ENCODE measurements around the gene VPS13A. TPM values are rescaled to one million over a fixed set of nuclear protein-coding genes. Genes with fewer than 3 reads are reported as not detected.

The VPS13A gene
- total RNA-seq, 4 donors from 2014 or later: 45.9 to 77.0 (median 53.5) TPM

DNA sequence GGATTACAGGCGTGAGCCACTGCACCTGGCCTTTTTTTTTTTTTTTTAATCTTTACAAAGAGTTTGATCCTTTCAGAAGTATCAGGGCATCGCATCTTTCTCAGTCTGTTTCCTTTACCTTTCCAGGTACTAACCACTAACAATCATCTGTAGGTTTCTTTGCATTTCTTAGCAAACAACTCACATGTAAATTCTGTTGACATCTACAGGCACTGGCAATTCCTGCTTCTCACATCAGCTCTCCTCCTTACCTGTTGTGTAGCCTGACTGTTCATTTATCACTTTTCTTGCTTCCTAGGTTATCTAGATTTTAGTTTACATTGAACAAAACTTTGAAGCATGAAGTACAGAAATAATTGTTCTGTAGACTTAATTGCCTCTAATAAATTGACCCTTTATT is 27.5 kb upstream of the VPS13A start:
- no peak for TF ChIP-seq POLR2A (IDR thresholded peaks at IDR 0.05)
- TF ChIP-seq, protein P1, sequence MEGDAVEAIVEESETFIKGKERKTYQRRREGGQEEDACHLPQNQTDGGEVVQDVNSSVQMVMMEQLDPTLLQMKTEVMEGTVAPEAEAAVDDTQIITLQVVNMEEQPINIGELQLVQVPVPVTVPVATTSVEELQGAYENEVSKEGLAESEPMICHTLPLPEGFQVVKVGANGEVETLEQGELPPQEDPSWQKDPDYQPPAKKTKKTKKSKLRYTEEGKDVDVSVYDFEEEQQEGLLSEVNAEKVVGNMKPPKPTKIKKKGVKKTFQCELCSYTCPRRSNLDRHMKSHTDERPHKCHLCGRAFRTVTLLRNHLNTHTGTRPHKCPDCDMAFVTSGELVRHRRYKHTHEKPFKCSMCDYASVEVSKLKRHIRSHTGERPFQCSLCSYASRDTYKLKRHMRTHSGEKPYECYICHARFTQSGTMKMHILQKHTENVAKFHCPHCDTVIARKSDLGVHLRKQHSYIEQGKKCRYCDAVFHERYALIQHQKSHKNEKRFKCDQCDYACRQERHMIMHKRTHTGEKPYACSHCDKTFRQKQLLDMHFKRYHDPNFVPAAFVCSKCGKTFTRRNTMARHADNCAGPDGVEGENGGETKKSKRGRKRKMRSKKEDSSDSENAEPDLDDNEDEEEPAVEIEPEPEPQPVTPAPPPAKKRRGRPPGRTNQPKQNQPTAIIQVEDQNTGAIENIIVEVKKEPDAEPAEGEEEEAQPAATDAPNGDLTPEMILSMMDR (IDR thresholded peaks at IDR 0.05): no peak
- DNase-seq: no peak
- intact Hi-C loops (cut with DNase I): loop anchor here (5.0 kb wide), 1 partner anchor 338 kb away; no protein-coding TSS in a partner anchor
- no peaks in the 10 kb centered on the region for H3K36me3 ChIP-seq
- WGBS, 2 donors: 47 to 64% methylated on average over 2 of the region's 2 CpGs
- H3K4me3 ChIP-seq (replicated peaks in 1 of 3): no peak overlapping the region
- no peaks in the 10 kb centered on the region for H3K4me1 ChIP-seq
- no peak overlapping the region for H3K27ac ChIP-seq
- no peaks in the 10 kb centered on the region for H3K9me3 ChIP-seq
- H3K27me3 ChIP-seq: no peaks in the 10 kb centered on the region

DNA sequence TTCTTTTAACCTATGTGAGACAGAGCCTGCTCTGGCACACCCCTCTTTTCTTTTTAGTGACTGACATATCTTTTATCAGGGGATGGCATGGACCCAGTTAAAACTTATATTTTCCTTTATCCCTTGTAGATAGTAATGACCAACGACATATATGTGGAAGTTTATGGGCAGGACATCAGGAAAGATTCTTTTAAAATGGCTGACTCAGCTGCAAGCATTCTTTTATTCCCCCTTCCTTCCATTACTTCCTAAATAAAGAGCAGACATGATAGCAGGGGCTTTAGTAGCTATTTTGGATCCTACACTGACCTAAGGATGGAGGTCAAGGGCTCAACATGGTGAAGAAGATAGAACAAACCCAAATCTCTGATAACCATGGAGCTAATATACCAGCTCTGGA is 25.0 kb upstream of the VPS13A start:
- H3K4me3 ChIP-seq (replicated peaks in 1 of 3): no peak overlapping the region
- H3K27ac ChIP-seq: no peak overlapping the region
- intact Hi-C loops (cut with DNase I): loop anchor here (5.0 kb wide), 1 partner anchor 340 kb away; no protein-coding TSS in a partner anchor
- TF ChIP-seq, protein P1 (IDR thresholded peaks at IDR 0.05): no peak
- TF ChIP-seq POLR2A (IDR thresholded peaks at IDR 0.05): no peak
- no peak for DNase-seq
- H3K4me1 ChIP-seq: no peaks in the 10 kb centered on the region
- H3K36me3 ChIP-seq: no peaks in the 10 kb centered on the region
- H3K9me3 ChIP-seq: no peaks in the 10 kb centered on the region
- WGBS, 2 donors: 57 to 64% methylated on average over 1 of the region's 1 CpG
- no peaks in the 10 kb centered on the region for H3K27me3 ChIP-seq

DNA sequence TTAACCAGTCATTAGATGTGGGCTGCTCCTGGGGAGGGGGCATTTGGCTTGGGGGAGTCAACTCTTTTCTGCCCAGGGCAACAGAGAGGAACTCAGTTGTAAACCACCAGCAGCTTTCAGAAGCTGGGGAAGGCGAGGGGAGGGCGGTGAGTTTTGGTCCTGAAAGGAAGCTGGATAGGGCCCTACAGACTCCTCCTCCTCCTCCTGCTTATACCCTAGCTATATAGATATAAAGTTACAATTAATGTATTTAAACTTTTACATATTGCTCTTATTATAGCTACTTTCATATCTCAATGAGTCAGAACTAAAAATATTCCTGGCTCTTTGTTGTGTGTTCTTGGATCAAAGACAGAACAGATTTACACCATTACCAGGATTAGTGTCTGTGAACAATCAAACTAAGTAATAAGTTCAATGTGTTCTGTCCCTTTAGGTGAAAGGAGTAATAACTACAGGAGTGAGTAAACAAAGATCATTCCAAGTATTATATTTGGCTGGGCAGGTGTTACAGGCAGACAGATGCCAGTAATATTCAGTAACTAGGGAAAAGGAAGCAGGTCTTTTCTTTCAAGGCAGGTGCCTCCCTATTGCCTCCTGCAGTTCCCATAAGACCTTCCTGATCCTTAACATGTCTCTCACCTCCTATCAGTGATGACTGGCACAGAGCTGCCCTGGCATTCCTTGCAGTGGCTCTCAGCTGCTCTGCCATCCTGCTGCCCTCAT is 20.5 kb upstream of the VPS13A start:
- intact Hi-C loops (cut with DNase I): no loop called here
- WGBS, 2 donors: 71 to 83% methylated on average over 2 of the region's 2 CpGs

DNA sequence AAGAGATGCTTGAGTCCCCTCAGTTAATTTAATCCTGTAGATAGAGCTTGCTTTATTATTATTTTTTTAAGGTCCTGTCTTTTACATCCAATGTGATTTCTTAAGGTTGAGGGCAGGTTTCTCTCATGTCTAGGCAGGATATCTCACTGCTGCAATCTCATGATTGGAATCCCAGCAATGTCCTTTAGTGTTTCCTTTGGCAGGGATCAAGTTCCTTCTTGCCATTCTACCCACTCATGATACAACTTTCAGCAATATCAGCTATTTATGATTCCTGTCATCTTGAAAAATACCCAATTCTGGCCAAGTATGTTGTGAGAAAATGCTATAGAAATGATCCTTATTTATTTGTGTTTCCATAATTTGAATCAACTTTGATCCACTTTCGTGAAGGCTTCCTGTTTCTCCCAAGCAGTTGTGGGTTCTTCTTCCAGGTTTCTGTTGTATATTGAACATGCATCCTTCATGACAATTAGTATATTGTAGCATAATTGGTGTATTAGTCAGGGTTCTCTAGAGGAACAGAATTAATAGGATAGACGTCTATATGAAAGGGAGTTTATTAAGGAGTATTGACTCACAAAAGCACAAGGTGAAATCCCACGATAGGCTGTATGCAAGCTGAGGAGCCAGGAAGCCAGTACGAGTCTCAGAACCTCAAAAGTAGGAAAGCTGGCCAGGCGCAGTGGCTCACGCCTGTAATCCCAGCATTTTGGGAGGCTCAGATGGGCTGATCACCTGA is 18.4 kb upstream of the VPS13A start:
- Histone ChIP-seq H3K27ac (no peak overlapping the region), H3K4me3 (replicated peaks in 1 of 3) (no peak overlapping the region), H3K36me3 (no peaks in the 10 kb centered on the region), H3K27me3 (no peaks in the 10 kb centered on the region), H3K4me1 (no peaks in the 10 kb centered on the region), H3K9me3 (no peaks in the 10 kb centered on the region)
- intact Hi-C loops (cut with DNase I): no loop called here
- WGBS, 2 donors: 87 to 88% methylated on average over 6 of the region's 6 CpGs
- no peak for DNase-seq
- TF ChIP-seq, protein P1 (IDR thresholded peaks at IDR 0.05): no peak

More for the DNA sequence above, 20.5 kb upstream of the VPS13A start:
- Histone ChIP-seq H3K4me1 (no peaks in the 10 kb centered on the region), H3K27ac (no peak overlapping the region), H3K36me3 (no peaks in the 10 kb centered on the region), H3K4me3 (replicated peaks in 1 of 3) (no peak overlapping the region), H3K9me3 (no peaks in the 10 kb centered on the region), H3K27me3 (no peaks in the 10 kb centered on the region)
- DNase-seq: no peak
- TF ChIP-seq POLR2A (IDR thresholded peaks at IDR 0.05): no peak
- TF ChIP-seq, protein P1 (IDR thresholded peaks at IDR 0.05): no peak

DNA sequence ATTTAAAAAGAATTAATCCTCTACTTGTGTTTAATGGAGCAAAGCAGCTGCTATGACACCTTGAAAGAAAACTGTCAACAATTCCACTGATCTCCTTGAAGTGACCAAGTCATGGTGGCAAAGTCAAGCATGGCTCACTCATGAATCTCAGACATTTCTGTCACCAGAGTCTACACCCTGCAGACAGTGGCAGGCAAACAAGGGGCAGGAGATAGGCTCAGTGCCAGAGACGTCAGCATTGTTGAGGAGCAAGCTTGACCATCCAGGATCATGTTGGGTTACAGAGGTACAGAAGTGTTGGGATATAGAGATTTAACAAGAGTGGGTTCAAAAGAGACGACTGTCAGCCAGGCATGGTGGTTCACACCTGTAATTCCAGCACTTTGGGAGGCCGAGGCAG is 16.1 kb upstream of the VPS13A start:
- Histone ChIP-seq H3K27ac (no peak overlapping the region), H3K4me3 (replicated peaks in 1 of 3) (no peak overlapping the region), H3K4me1 (no peaks in the 10 kb centered on the region), H3K9me3 (no peaks in the 10 kb centered on the region), H3K36me3 (no peaks in the 10 kb centered on the region), H3K27me3 (no peaks in the 10 kb centered on the region)
- 83 to 96% methylated on average over 3 of the region's 3 CpGs for WGBS, 2 donors
- DNase-seq: no peak
- TF ChIP-seq POLR2A (IDR thresholded peaks at IDR 0.05): no peak
- TF ChIP-seq, protein P1 (IDR thresholded peaks at IDR 0.05): no peak
- intact Hi-C loops (cut with DNase I): no loop called here

Measured in thyroid gland (tissue), 4 donors.